HUDEP-2 (cell line): ENCODE measurements around the gene MYRFL.
"Not testable (repeated sequence)": the region's sequence is repeated elsewhere in the genome, so short reads cannot be mapped to it uniquely, and the experiment has no call there.

Source experiments
- DNase-seq, 76 experiments: peaks; one replicate each; lab custom pipeline; 2025; ENCODE audit not compliant: unreplicated experiment in 76 of 76; lab: John Stamatoyannopoulos, UW

Gene MYRFL

DNA sequence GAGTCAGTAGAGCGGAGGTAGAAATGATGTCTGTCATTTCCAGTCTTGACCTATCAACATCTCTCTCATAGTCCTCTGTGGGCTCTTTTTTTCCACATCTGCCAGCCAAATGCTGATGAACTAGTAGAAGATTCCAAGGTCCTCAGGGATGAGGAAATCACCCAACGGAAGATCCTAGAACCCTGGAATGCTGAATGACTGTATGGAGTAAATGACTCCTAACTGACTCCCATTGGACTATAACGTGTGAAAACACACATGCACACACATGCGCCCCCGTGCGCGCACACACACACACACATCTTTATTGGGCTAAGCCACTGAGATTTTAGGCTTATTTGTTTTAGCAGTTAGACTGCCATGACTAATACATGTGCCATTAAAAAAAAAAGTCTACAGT lies 159.2 kb downstream of the MYRFL start:
- DNase-seq, result no peak

GRCh38 chr12:69985656-69986055 lies 160.6 kb downstream of the MYRFL start:
- DNase-seq, result peak in 28 of 76 experiments; percentile 2 to 59 (median 14)

GRCh38 chr12:69986114-69986513 lies 161.1 kb downstream of the MYRFL start:
- no peak for DNase-seq

DNA sequence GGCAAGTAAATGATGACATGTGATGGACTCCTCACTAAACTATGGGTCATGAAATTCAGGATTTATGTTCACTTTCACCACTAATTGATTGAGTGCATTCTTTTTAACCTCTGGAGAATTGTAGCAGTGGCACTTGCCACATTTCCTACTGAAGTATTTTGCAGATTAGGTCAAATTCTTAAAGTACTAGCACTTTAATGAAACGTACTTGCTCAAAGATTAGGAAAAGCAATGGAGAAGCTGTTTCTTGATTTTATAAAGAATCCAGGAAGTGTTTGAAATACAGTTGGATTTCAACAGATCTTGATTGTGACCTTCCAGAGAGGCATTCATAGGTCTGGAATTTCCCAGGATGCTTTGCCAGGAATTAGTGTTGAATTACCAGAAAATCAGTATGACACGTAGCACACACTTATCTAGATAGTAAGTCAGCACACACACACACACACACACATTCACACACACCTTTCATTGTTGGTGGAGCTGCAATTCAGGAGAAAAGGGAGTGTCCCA lies 162.6 kb downstream of the MYRFL start:
- no peak for DNase-seq

- no peak for DNase-seq
Observed at GRCh38 chr12:69988481-69989321, 163.7 kb downstream of the MYRFL start.

- DNase-seq, result no peak
Observed at GRCh38 chr12:69991690-69992288, 166.8 kb downstream of the MYRFL start.

- DNase-seq, result no peak
Observed at GRCh38 chr12:69993433-69993832, 168.4 kb downstream of the MYRFL start.

- not testable (repeated sequence) for DNase-seq
Observed at GRCh38 chr12:69994086-69994485, 169.1 kb downstream of the MYRFL start.

GRCh38 chr12:69994724-69995173 lies 169.7 kb downstream of the MYRFL start:
- DNase-seq, result peak in 10 of 76 experiments; percentile 1 to 24 (median 6)

DNA sequence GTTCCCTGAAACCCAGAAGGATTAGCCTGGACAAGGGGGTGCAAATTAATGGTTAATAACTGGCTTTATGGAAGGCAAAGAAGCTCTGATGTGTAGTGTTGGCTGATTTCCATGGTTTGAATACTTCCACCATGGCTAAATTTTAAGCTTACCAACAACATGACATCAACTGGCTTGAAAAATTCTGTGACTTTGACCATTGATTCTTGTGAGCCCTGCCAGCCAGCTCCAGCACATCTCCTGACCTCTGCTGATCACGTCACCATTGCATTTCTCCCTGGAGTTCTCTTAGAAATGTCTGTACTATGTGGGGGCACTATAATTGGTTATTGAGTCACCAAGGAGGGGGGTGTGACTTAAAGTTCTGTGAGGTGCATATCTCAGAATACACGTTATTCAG lies 171.2 kb downstream of the MYRFL start:
- no peak for DNase-seq

GRCh38 chr12:69996722-69997121 lies 171.7 kb downstream of the MYRFL start:
- no peak for DNase-seq

- DNase-seq, result no peak
Observed at GRCh38 chr12:69998011-69998410, 173.0 kb downstream of the MYRFL start.

- no peak for DNase-seq
Observed at GRCh38 chr12:69998922-69999321, 173.9 kb downstream of the MYRFL start.

GRCh38 chr12:69999561-69999960 lies 174.5 kb downstream of the MYRFL start:
- no peak for DNase-seq

DNA sequence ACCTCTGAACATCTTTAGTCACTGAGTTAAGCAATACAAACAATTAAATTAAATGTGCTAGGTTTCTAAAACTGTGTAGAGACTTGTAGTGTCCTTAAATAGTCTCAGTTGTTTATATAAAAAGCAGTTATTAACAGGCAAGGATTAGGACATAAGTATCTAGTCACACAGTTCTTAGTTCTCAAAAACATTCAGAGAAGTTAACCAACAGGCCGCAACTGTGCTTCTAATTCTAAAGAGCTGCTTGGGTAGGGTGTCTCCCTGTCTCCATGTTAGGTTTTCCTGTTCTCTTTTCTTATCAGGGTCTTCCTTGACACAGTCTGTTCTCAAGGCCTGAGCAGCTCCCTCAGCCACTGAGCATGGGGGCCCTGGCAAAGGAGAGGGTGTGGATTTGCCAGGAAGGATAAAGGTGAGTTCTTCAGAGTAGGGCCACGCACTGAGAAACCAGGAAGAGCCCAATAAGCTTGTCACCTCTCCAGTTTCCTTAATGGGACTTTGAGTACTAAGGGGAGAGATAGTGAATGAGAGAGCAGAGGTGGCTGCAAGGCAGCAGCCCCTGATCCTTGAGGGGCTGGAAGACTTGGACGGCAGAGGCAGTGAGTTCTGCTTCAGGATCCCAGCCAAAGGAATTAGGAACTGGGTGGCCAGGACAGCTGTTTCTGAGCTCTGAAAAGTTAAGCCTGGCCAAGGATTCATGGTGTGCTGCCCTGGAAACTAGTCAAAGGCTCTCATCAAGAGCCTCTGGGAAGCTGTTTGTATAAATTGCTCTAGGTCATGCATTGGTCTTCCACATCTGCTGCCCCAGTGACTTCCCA lies 177.3 kb downstream of the MYRFL start:
- DNase-seq, result no peak

GRCh38 chr12:70002912-70003255 lies 177.9 kb downstream of the MYRFL start:
- no peak for DNase-seq

GRCh38 chr12:70005864-70006618 lies 181.0 kb downstream of the MYRFL start:
- DNase-seq, result no peak

DNA sequence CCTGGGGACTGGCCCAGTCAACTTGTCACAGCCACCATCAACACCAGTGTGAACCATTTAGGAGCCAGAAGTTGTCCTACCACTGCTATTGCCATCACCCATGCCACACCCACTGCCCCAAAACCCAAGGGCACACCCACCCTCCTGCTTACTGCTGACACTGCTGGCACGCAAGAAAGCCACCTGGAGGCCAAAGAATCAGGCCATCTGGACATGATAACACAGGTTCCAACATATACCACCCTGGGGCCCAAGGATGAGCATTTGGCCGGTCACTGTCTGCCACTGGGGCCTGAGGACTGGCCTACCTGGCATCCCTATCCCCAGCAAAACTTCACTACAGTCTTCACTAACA lies 181.6 kb downstream of the MYRFL start:
- no peak for DNase-seq

DNA sequence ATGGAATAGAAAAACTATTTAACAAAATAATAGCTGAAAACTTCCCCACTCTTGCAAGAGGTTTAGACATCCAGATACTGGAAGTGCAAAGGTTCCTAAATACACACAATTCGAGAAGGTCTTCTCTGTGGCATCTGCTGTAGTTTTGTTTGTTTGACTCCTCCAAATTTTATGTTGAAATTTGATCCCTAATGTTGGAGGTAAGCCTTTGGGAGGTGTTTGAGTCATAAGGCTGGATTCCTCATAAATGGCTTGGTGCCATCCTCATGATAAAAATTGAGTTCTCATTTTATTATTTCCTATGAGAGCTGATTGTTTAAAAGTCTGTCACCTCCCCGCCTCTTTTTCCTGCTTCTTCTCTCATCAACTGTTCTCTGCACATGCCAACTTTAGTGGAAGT lies 182.7 kb downstream of the MYRFL start:
- no peak for DNase-seq
